Measurements from ENCODE around the gene FOSB. TPM values are rescaled to one million over a fixed set of nuclear protein-coding genes. Genes with fewer than 3 reads are reported as not detected.

The FOSB gene
- total RNA-seq, 6 donors from 2014 or later, result 8.8 to 152 (median 94.9) TPM; not detected in 1

GRCh38 chr19:45494261-45494916 is 26.6 kb downstream of the FOSB start:
- no peaks in the 10 kb centered on the region for H3K9me3 ChIP-seq
- DNase-seq, result peak in 1 of 2 donors; percentile 78
- no peaks in the 10 kb centered on the region for H3K36me3 ChIP-seq
- no peak for TF ChIP-seq CTCF (IDR thresholded peaks at IDR 0.05)
- no peak for TF ChIP-seq POLR2AphosphoS5 (IDR thresholded peaks at IDR 0.05)
- no peak for TF ChIP-seq EP300 (IDR thresholded peaks at IDR 0.05)
- no peak for TF ChIP-seq POLR2A (IDR thresholded peaks at IDR 0.05)
- WGBS, 2 donors, result 92 to 95% methylated on average over 30 to 37 of the region's 39 CpGs
- peaks cover 42 to 51% (median 46%) of the 10 kb centered on the region in 4 donors for H3K4me1 ChIP-seq
- ATAC-seq (ENCODE audit: low FRiP score in 2 of 2), result no peak
- H3K27me3 ChIP-seq, result peaks cover 0 to 16% (median 0%) of the 10 kb centered on the region in 4 donors
- H3K4me3 ChIP-seq, result no peak overlapping the region
- no peak overlapping the region for H3K27ac ChIP-seq

GRCh38 chr19:45495178-45495577 is 27.4 kb downstream of the FOSB start:
- DNase-seq (no peak), ATAC-seq (ENCODE audit: low FRiP score in 2 of 2) (no peak)
- no peaks in the 10 kb centered on the region for H3K36me3 ChIP-seq
- WGBS, 2 donors, result 90 to 94% methylated on average over 5 of the region's 5 CpGs
- H3K9me3 ChIP-seq, result no peaks in the 10 kb centered on the region
- no peak overlapping the region for H3K27ac ChIP-seq
- TF ChIP-seq CTCF (IDR thresholded peaks at IDR 0.05) (no peak), EP300 (IDR thresholded peaks at IDR 0.05) (no peak), POLR2AphosphoS5 (IDR thresholded peaks at IDR 0.05) (no peak), POLR2A (IDR thresholded peaks at IDR 0.05) (no peak)
- peaks cover 0 to 22% (median under 1%) of the 10 kb centered on the region in 4 donors for H3K27me3 ChIP-seq
- no peak overlapping the region for H3K4me3 ChIP-seq
- peaks cover 45 to 57% (median 48%) of the 10 kb centered on the region in 4 donors for H3K4me1 ChIP-seq

GRCh38 chr19:45496349-45496953 is 28.7 kb downstream of the FOSB start:
- H3K9me3 ChIP-seq, result no peaks in the 10 kb centered on the region
- H3K27me3 ChIP-seq, result peaks cover 0 to 22% (median under 1%) of the 10 kb centered on the region in 4 donors
- TF ChIP-seq CTCF (IDR thresholded peaks at IDR 0.05), result no peak
- no peak for TF ChIP-seq POLR2AphosphoS5 (IDR thresholded peaks at IDR 0.05)
- peak in 1 of 4 donors; percentile 13 for TF ChIP-seq POLR2A (IDR thresholded peaks at IDR 0.05)
- TF ChIP-seq EP300 (IDR thresholded peaks at IDR 0.05), result no peak
- H3K27ac ChIP-seq, result peak overlapping the region in 1 of 4 donors; percentile 82
- no peaks in the 10 kb centered on the region for H3K36me3 ChIP-seq
- peak in 1 of 2 donors; percentile 92 for DNase-seq
- H3K4me1 ChIP-seq, result peaks cover 45 to 57% (median 48%) of the 10 kb centered on the region in 4 donors
- ATAC-seq (ENCODE audit: low FRiP score in 2 of 2), result peak in 1 of 2 donors; percentile 41
- peak overlapping the region; percentile 59 to 87 (median 76) for H3K4me3 ChIP-seq
- 2 to 8% methylated on average over 4 to 35 of the region's 54 CpGs for WGBS, 2 donors

- no peak for ATAC-seq (ENCODE audit: low FRiP score in 2 of 2)
- H3K27me3 ChIP-seq, result peaks cover 0 to 22% (median under 1%) of the 10 kb centered on the region in 4 donors
- no peaks in the 10 kb centered on the region for H3K9me3 ChIP-seq
- no peak for DNase-seq
- no peak overlapping the region for H3K27ac ChIP-seq
- TF ChIP-seq CTCF (IDR thresholded peaks at IDR 0.05) (no peak), EP300 (IDR thresholded peaks at IDR 0.05) (no peak), POLR2A (IDR thresholded peaks at IDR 0.05) (no peak), POLR2AphosphoS5 (IDR thresholded peaks at IDR 0.05) (no peak)
- 26 to 37% methylated on average over 5 to 16 of the region's 16 CpGs for WGBS, 2 donors
- no peak overlapping the region for H3K4me3 ChIP-seq
- H3K4me1 ChIP-seq, result peaks cover 39 to 49% (median 43%) of the 10 kb centered on the region in 4 donors
- no peaks in the 10 kb centered on the region for H3K36me3 ChIP-seq
Observed at GRCh38 chr19:45497791-45498190, 30.0 kb downstream of the FOSB start.
